GM23248 (cell line): Measurements from ENCODE around the gene TEX9. TPM values are rescaled to one million over a fixed set of nuclear protein-coding genes. Genes with fewer than 3 reads are reported as not detected.
"Not testable (repeated sequence)": the region's sequence is repeated elsewhere in the genome, so short reads cannot be mapped to it uniquely, and the experiment has no call there.

ENCODE experiments used
- DNase-seq: peaks from one replicate; pipeline ENCODE4 v3.0.0-alpha.2; 2015
- H2AFZ ChIP-seq: fragments of 200-600 bp; sonication (generic); 2 replicates; pipeline ENCODE4 v1.6.1; 2016; ENCODE audit warnings: antibody characterized with exemption
- H3F3A ChIP-seq: fragments of 200-600 bp; sonication (generic); 2 replicates; pipeline ENCODE4 v1.6.1; 2016; ENCODE audit warnings: mild to moderate bottlenecking, antibody characterized with exemption, mixed run types; ENCODE audit not compliant: insufficient read depth
- H3K27ac ChIP-seq: fragments of 200-600 bp; sonication (generic); 2 replicates; pipeline ENCODE4 v1.5.1; 2016; ENCODE audit warnings: mild to moderate bottlenecking
- H3K27me3 ChIP-seq: fragments of 200-600 bp; sonication (generic); replicated peaks from 2 replicates; pipeline ENCODE4 v1.6.1; 2016; ENCODE audit warnings: mild to moderate bottlenecking; ENCODE audit not compliant: insufficient read depth
- H3K36me3 ChIP-seq: fragments of 200-600 bp; sonication (generic); 2 replicates; pipeline ENCODE4 v1.6.1; 2016; ENCODE audit warnings: low read depth, mild to moderate bottlenecking
- H3K4me1 ChIP-seq: fragments of 200-600 bp; sonication (generic); 2 replicates; pipeline ENCODE4 v1.6.1; 2016; ENCODE audit warnings: mild to moderate bottlenecking; ENCODE audit not compliant: insufficient read depth
- H3K4me2 ChIP-seq: fragments of 200-600 bp; sonication (generic); one replicate; pipeline ENCODE4 v1.6.1; 2016; ENCODE audit warnings: mild to moderate bottlenecking; ENCODE audit not compliant: unreplicated experiment
- H3K4me3 ChIP-seq: fragments of 200-600 bp; sonication (generic); 2 replicates; pipeline ENCODE4 v1.5.1; 2016; ENCODE audit warnings: mild to moderate bottlenecking
- H3K79me2 ChIP-seq: fragments of 200-600 bp; sonication (generic); 2 replicates; pipeline ENCODE4 v1.6.1; 2016; ENCODE audit warnings: mild to moderate bottlenecking; ENCODE audit not compliant: insufficient read depth
- H3K9ac ChIP-seq: fragments of 200-600 bp; sonication (generic); 2 replicates; pipeline ENCODE4 v1.6.1; 2016; ENCODE audit warnings: mild to moderate bottlenecking
- H3K9me2 ChIP-seq: fragments of 200-600 bp; sonication (generic); 2 replicates; pipeline ENCODE4 v1.6.1; 2016; ENCODE audit warnings: mixed run types, mild to moderate bottlenecking, moderate library complexity; ENCODE audit not compliant: insufficient read depth
- H3K9me3 ChIP-seq: fragments of 200-600 bp; sonication (generic); one replicate; pipeline ENCODE4 v1.6.1; 2017; ENCODE audit warnings: low read depth
- H4K20me1 ChIP-seq: fragments of 200-600 bp; sonication (generic); 2 replicates; pipeline ENCODE4 v1.6.0; 2016; ENCODE audit not compliant: insufficient read depth
- EZH2 ChIP-seq: fragments of 200-600 bp; sonication (generic); IDR thresholded peaks from 2 replicates; pipeline ENCODE4 v1.6.1; 2018; ENCODE audit warnings: antibody characterized with exemption, mild to moderate bottlenecking; ENCODE audit not compliant: insufficient read depth, poor library complexity, severe bottlenecking
- EZH2phosphoT487 ChIP-seq: fragments of 200-600 bp; sonication (generic); IDR thresholded peaks from 2 replicates; pipeline ENCODE4 v1.6.1; 2018; ENCODE audit warnings: antibody characterized with exemption, moderate library complexity, mild to moderate bottlenecking, low read depth; ENCODE audit not compliant: insufficient read depth
- WGBS, 2 experiments: methylation state at CpG; one replicate each; pipeline ENCODE4 v1.1.6; 2015 to 2017; ENCODE audit warnings: low lambda C conversion rate in 2 of 2, low coverage in 1 of 2; ENCODE audit errors: missing lambda C conversion rate in 2 of 2; 5-methylcytosine and 5-hydroxymethylcytosine counted together
- in situ Hi-C: fragments of 300-500 bp; cut with MboI; formaldehyde crosslinking; loops from 2 replicates; pipeline ENCODE4 v1.15.0; 2020
- polyA plus RNA-seq: library from polyadenylated mRNA; unstranded; fragments of >200 nt; fragmentation: Nextera tagmentation; extraction: Ambion mirVana; gene quantifications from 2 replicates; pipeline ENCODE4 v1.2.1, GENCODE V29; 2016
- total RNA-seq: library from RNA; depleted of rRNA; stranded (reverse); fragments of >200 nt; shearing (Covaris generic); gene quantifications from 2 replicates; pipeline ENCODE4 v1.2.3, GENCODE V29; 2014

The TEX9 gene
- total and polyA plus RNA-seq, 2 experiments from 2014 or later = 3.5 to 4.3 TPM

GRCh38 chr15:56383010-56383409 is 17.8 kb downstream of the TEX9 start:
- 82 to 94% methylated on average over 3 of the region's 3 CpGs for WGBS, 2 experiments
- Histone ChIP-seq H3K9me3 (no peaks in the 10 kb centered on the region), H4K20me1 (no peaks in the 10 kb centered on the region), H2AFZ (no peak overlapping the region), H3K79me2 (no peaks in the 10 kb centered on the region), H3K27me3 (no peaks in the 10 kb centered on the region), H3K36me3 (no peaks in the 10 kb centered on the region), H3K9ac (no peak overlapping the region), H3K27ac (no peak overlapping the region), H3K4me1 (no peaks in the 10 kb centered on the region), H3K4me3 (no peak overlapping the region), H3K9me2 (no peaks in the 10 kb centered on the region), H3F3A (no peaks in the 10 kb centered on the region), H3K4me2 (no peak overlapping the region)
- TF ChIP-seq EZH2 (no peak), EZH2phosphoT487 (no peak)
- peak; percentile 1 for DNase-seq
- in situ Hi-C loops = no loop called here

GRCh38 chr15:56385908-56386307 is 20.7 kb downstream of the TEX9 start:
- H3K9me3 ChIP-seq = no peaks in the 10 kb centered on the region
- H3K4me3 ChIP-seq = no peak overlapping the region
- H3K4me2 ChIP-seq = no peak overlapping the region
- H3K27ac ChIP-seq = no peak overlapping the region
- DNase-seq = no peak
- H3K4me1 ChIP-seq = no peaks in the 10 kb centered on the region
- H3K36me3 ChIP-seq = no peaks in the 10 kb centered on the region
- 63 to 68% methylated on average over 3 of the region's 3 CpGs for WGBS, 2 experiments
- H3K9me2 ChIP-seq = no peaks in the 10 kb centered on the region
- no peaks in the 10 kb centered on the region for H3F3A ChIP-seq
- no peaks in the 10 kb centered on the region for H3K27me3 ChIP-seq
- no peak overlapping the region for H2AFZ ChIP-seq
- in situ Hi-C loops = no loop called here
- H4K20me1 ChIP-seq = no peaks in the 10 kb centered on the region
- no peaks in the 10 kb centered on the region for H3K79me2 ChIP-seq
- TF ChIP-seq EZH2phosphoT487 = no peak
- no peak for TF ChIP-seq EZH2
- H3K9ac ChIP-seq = no peak overlapping the region

- no peak overlapping the region for H2AFZ ChIP-seq
- no peak overlapping the region for H3K27ac ChIP-seq
- H3K4me2 ChIP-seq = no peak overlapping the region
- no peaks in the 10 kb centered on the region for H3K27me3 ChIP-seq
- TF ChIP-seq EZH2phosphoT487 = no peak
- TF ChIP-seq EZH2 = no peak
- H3K79me2 ChIP-seq = no peaks in the 10 kb centered on the region
- no peaks in the 10 kb centered on the region for H3F3A ChIP-seq
- no peaks in the 10 kb centered on the region for H3K9me2 ChIP-seq
- no peak overlapping the region for H3K9ac ChIP-seq
- in situ Hi-C loops = no loop called here
- no peaks in the 10 kb centered on the region for H3K4me1 ChIP-seq
- WGBS, 2 experiments = 84 to 89% methylated on average over 2 of the region's 2 CpGs
- H3K4me3 ChIP-seq = no peak overlapping the region
- no peaks in the 10 kb centered on the region for H4K20me1 ChIP-seq
- no peaks in the 10 kb centered on the region for H3K36me3 ChIP-seq
- no peak for DNase-seq
- H3K9me3 ChIP-seq = no peaks in the 10 kb centered on the region
Observed at GRCh38 chr15:56390739-56391267, 25.6 kb downstream of the TEX9 start.

GRCh38 chr15:56393277-56393676 is 28.1 kb downstream of the TEX9 start:
- no peak overlapping the region for H2AFZ ChIP-seq
- in situ Hi-C loops = no loop called here

GRCh38 chr15:56394909-56395308 is 29.7 kb downstream of the TEX9 start:
- H3K27me3 ChIP-seq = no peaks in the 10 kb centered on the region
- no peak overlapping the region for H2AFZ ChIP-seq
- no peaks in the 10 kb centered on the region for H3K4me1 ChIP-seq
- in situ Hi-C loops = no loop called here
- H3K4me3 ChIP-seq = no peak overlapping the region
- no peak overlapping the region for H3K4me2 ChIP-seq
- no peaks in the 10 kb centered on the region for H3K9me2 ChIP-seq
- TF ChIP-seq EZH2 (no peak), EZH2phosphoT487 (no peak)
- H3K27ac ChIP-seq = no peak overlapping the region
- H3K36me3 ChIP-seq = no peaks in the 10 kb centered on the region
- H3K9ac ChIP-seq = no peak overlapping the region
- DNase-seq = no peak
- no peaks in the 10 kb centered on the region for H3K79me2 ChIP-seq
- H3K9me3 ChIP-seq = no peaks in the 10 kb centered on the region
- H3F3A ChIP-seq = no peaks in the 10 kb centered on the region
- WGBS, 2 experiments = 77 to 78% methylated on average over 1 of the region's 1 CpG
- no peaks in the 10 kb centered on the region for H4K20me1 ChIP-seq

More at GRCh38 chr15:56393277-56393676, 28.1 kb downstream of the TEX9 start:
- Histone ChIP-seq H3F3A (no peaks in the 10 kb centered on the region), H3K27ac (no peak overlapping the region), H3K79me2 (no peaks in the 10 kb centered on the region), H3K4me1 (no peaks in the 10 kb centered on the region), H3K36me3 (no peaks in the 10 kb centered on the region), H3K4me2 (no peak overlapping the region), H3K4me3 (no peak overlapping the region), H3K9me2 (no peaks in the 10 kb centered on the region), H3K9ac (no peak overlapping the region), H3K27me3 (no peaks in the 10 kb centered on the region), H4K20me1 (no peaks in the 10 kb centered on the region), H3K9me3 (no peaks in the 10 kb centered on the region)
- no peak for DNase-seq
- TF ChIP-seq EZH2 (no peak), EZH2phosphoT487 (no peak)
- 97 to 100% methylated on average over 1 of the region's 1 CpG for WGBS, 2 experiments

GRCh38 chr15:56397325-56397724 is 32.1 kb downstream of the TEX9 start:
- H3K4me3 ChIP-seq, H3K36me3 ChIP-seq, H3F3A ChIP-seq, H3K9ac ChIP-seq, H3K9me2 ChIP-seq, H4K20me1 ChIP-seq, H3K4me1 ChIP-seq, H3K9me3 ChIP-seq, in situ Hi-C loops, H3K79me2 ChIP-seq, H3K4me2 ChIP-seq, DNase-seq, H3K27ac ChIP-seq, H3K27me3 ChIP-seq, H2AFZ ChIP-seq: not testable (repeated sequence)
- WGBS, 2 experiments = 91 to 99% methylated on average over 3 of the region's 3 CpGs

GRCh38 chr15:56399209-56399608 is 34.0 kb downstream of the TEX9 start:
- H4K20me1 ChIP-seq, H3K9ac ChIP-seq, H3K36me3 ChIP-seq, H2AFZ ChIP-seq, DNase-seq, in situ Hi-C loops, H3K4me3 ChIP-seq, H3K79me2 ChIP-seq, H3K4me1 ChIP-seq, H3K27me3 ChIP-seq, H3K27ac ChIP-seq, H3K9me3 ChIP-seq, H3K9me2 ChIP-seq, H3K4me2 ChIP-seq, H3F3A ChIP-seq: not testable (repeated sequence)
- 87% methylated on average over 11 of the region's 11 CpGs for WGBS, 2 experiments
